CD14-positive monocyte (primary cell): ENCODE data around the gene ZNF761. TPM values are rescaled to one million over a fixed set of nuclear protein-coding genes. Genes with fewer than 3 reads are reported as not detected.

ENCODE experiments used
- DNase-seq, 3 donors: peaks; one replicate each; pipeline ENCODE4 v3.0.0-alpha.2; 2011 to 2022
- H2AFZ ChIP-seq: 2 replicates; pipeline ENCODE4 v1.6.0; 2012; ENCODE audit warnings: mild to moderate bottlenecking, low read depth, low read length, inconsistent platforms; ENCODE audit not compliant: insufficient read depth, poor library complexity, severe bottlenecking
- H3K27ac ChIP-seq, 2 donors: 1 replicate in 1 of 2; 2 replicates in 1 of 2; pipeline ENCODE4 v1.5.1; 2012 to 2013; ENCODE audit warnings: low read length in 2 of 2, control low read depth in 1 of 2, inconsistent platforms in 1 of 2, low read depth in 1 of 2, mild to moderate bottlenecking in 1 of 2
- H3K27me3 ChIP-seq, 2 donors: one replicate each; pipeline versions ENCODE4 v1.6.0 to v1.6.1; 2011 to 2013; ENCODE audit warnings: low read length in 2 of 2; ENCODE audit not compliant: control insufficient read depth in 2 of 2, insufficient read depth in 2 of 2
- H3K36me3 ChIP-seq, 2 donors: replicated peaks in 1 of 2; 1 replicate in 1 of 2; 2 replicates in 1 of 2; pipeline versions ENCODE4 v1.5.1 to v1.6.1; 2012 to 2013; ENCODE audit warnings: low read length in 2 of 2, control low read depth in 1 of 2, inconsistent platforms in 1 of 2, mild to moderate bottlenecking in 1 of 2; ENCODE audit not compliant: insufficient read depth in 2 of 2, control insufficient read depth in 1 of 2
- H3K4me1 ChIP-seq, 2 donors: 1 replicate in 1 of 2; 2 replicates in 1 of 2; pipeline versions ENCODE4 v1.5.1 to v1.6.1; 2012 to 2013; ENCODE audit warnings: low read length in 2 of 2, control low read depth in 1 of 2, inconsistent platforms in 1 of 2, mild to moderate bottlenecking in 1 of 2, moderate library complexity in 1 of 2; ENCODE audit not compliant: insufficient read depth in 2 of 2, control insufficient read depth in 1 of 2
- H3K4me2 ChIP-seq: replicated peaks from 2 replicates; pipeline ENCODE3; 2012; ENCODE audit warnings: low read length, moderate library complexity, mild to moderate bottlenecking; ENCODE audit not compliant: poor library complexity, severe bottlenecking; ENCODE audit errors: extremely low read depth
- H3K4me3 ChIP-seq, 3 experiments: fragments of 200-600 bp in 1 of 3; sonication (generic) in 1 of 3; replicated peaks in 1 of 3; 1 replicate in 2 of 3; 2 replicates in 1 of 3; pipeline ENCODE4 v1.5.1; 2011 to 2013; ENCODE audit warnings: low read length in 3 of 3, mild to moderate bottlenecking in 3 of 3, control low read depth in 2 of 3, low read depth in 2 of 3, inconsistent platforms in 1 of 3, moderate library complexity in 1 of 3
- H3K79me2 ChIP-seq: 2 replicates; pipeline ENCODE4 v1.6.0; 2012; ENCODE audit warnings: mild to moderate bottlenecking, control low read depth, inconsistent platforms, low read length, moderate library complexity; ENCODE audit not compliant: insufficient read depth
- H3K9ac ChIP-seq: 2 replicates; pipeline ENCODE4 v1.6.0; 2017; ENCODE audit warnings: low read length, mild to moderate bottlenecking; ENCODE audit not compliant: insufficient read depth, poor library complexity, severe bottlenecking
- H3K9me3 ChIP-seq, 2 donors: replicated peaks in 1 of 2; 1 replicate in 1 of 2; 2 replicates in 1 of 2; pipeline versions ENCODE4 v1.5.1 to v1.6.1; 2012 to 2013; ENCODE audit warnings: low read length in 2 of 2, control low read depth in 1 of 2; ENCODE audit not compliant: control insufficient read depth in 1 of 2, insufficient read depth in 1 of 2
- H4K20me1 ChIP-seq: 2 replicates; pipeline ENCODE4 v1.6.0; 2012; ENCODE audit warnings: mild to moderate bottlenecking, low read length, control low read depth, moderate library complexity; ENCODE audit not compliant: insufficient read depth
- H3K27ac Mint-ChIP-seq, 7 donors: one replicate each; pipeline ENCODE4 v1.8.0; 2020; ENCODE audit warnings: mild to moderate bottlenecking in 7 of 7, mixed read lengths in 7 of 7, moderate library complexity in 6 of 7, inconsistent platforms in 2 of 7
- H3K27me3 Mint-ChIP-seq, 3 donors: one replicate each; pipeline ENCODE4 v1.8.0; 2021 to 2022; ENCODE audit warnings: low read depth in 3 of 3, mild to moderate bottlenecking in 3 of 3, mixed read lengths in 3 of 3, moderate library complexity in 3 of 3, inconsistent platforms in 1 of 3
- H3K36me3 Mint-ChIP-seq, 2 donors: one replicate each; pipeline ENCODE4 v1.8.0; 2020; ENCODE audit warnings: mixed read lengths in 2 of 2, inconsistent platforms in 1 of 2, mild to moderate bottlenecking in 1 of 2
- H3K4me1 Mint-ChIP-seq: one replicate; pipeline ENCODE4 v1.8.0; 2020; ENCODE audit warnings: mild to moderate bottlenecking, mixed read lengths
- H3K4me3 Mint-ChIP-seq, 2 donors: one replicate each; pipeline ENCODE4 v1.8.0; 2020; ENCODE audit warnings: mild to moderate bottlenecking in 2 of 2, mixed read lengths in 2 of 2, moderate library complexity in 1 of 2
- H3K9me3 Mint-ChIP-seq, 7 donors: one replicate each; pipeline ENCODE4 v1.8.0; 2020 to 2022; ENCODE audit warnings: mixed read lengths in 7 of 7, mild to moderate bottlenecking in 6 of 7, moderate library complexity in 6 of 7, inconsistent platforms in 2 of 7
- CTCF ChIP-seq: fragments of 200-600 bp; IDR thresholded peaks from one replicate; pipeline ENCODE4 v1.8.0; 2022; ENCODE audit warnings: antibody characterized with exemption, mild to moderate bottlenecking
- WGBS: methylation state at CpG from one replicate; pipeline ENCODE4 v1.1.5; 2013; ENCODE audit warnings: missing lambda C conversion rate; ENCODE audit not compliant: insufficient coverage; 5-methylcytosine and 5-hydroxymethylcytosine counted together
- intact Hi-C, 2 donors: fragments of 100-400 bp; cut with micrococcal nuclease; formaldehyde crosslinking; loops; one replicate each; pipeline versions ENCODE4 v1.15.0 to v1.15.1; 2023
- polyA plus RNA-seq, 3 donors: library from polyadenylated mRNA; depleted of rRNA in 1 of 3; unstranded in 2 of 3; stranded (reverse) in 1 of 3; fragments of 300-500 nt in 2 of 3; fragments of >200 nt in 1 of 3; fragmentation: Illumina TruSeq in 2 of 3; gene quantifications; 1 replicate in 2 of 3; 2 replicates in 1 of 3; pipeline ENCODE4 v1.2.3, GENCODE V29; 2012 to 2021

The ZNF761 gene
- polyA plus RNA-seq, 3 donors: 3.4 to 6.1 (median 5.6) TPM

- Histone ChIP-seq H3K27ac (no peak overlapping the region), H3K9ac (no peak overlapping the region), H2AFZ (no peak overlapping the region), H3K4me1 (no peaks in the 10 kb centered on the region), H4K20me1 (no peaks in the 10 kb centered on the region), H3K4me3 (no peak overlapping the region), H3K36me3 (no peaks in the 10 kb centered on the region), H3K4me2 (no peak overlapping the region), H3K27me3 (no peaks in the 10 kb centered on the region), H3K79me2 (no peaks in the 10 kb centered on the region), H3K9me3 (peaks cover 75 to 86% of the 10 kb centered on the region in 2 donors)
- 97% methylated on average over 4 of the region's 5 CpGs for WGBS
- no peak for DNase-seq
- Mint-ChIP-seq H3K36me3 (peaks cover 0 to 6% of the 10 kb centered on the region in 2 donors), H3K4me1 (no peaks in the 10 kb centered on the region), H3K27ac (no peak overlapping the region), H3K4me3 (no peak overlapping the region), H3K9me3 (peaks cover 57 to 92% (median 89%) of the 10 kb centered on the region in 7 donors), H3K27me3 (peaks cover 0 to 4% (median 3%) of the 10 kb centered on the region in 3 donors)
- TF ChIP-seq CTCF: no peak
- intact Hi-C loops: no loop called here
Observed at GRCh38 chr19:53388904-53389303, 42.9 kb upstream of the ZNF761 start.

GRCh38 chr19:53389571-53389970, 42.2 kb upstream of the ZNF761 start:
- Mint-ChIP-seq H3K4me3 (no peak overlapping the region), H3K27ac (no peak overlapping the region), H3K27me3 (peaks cover 0 to 4% (median 3%) of the 10 kb centered on the region in 3 donors), H3K4me1 (peaks cover 4% of the 10 kb centered on the region), H3K36me3 (peaks cover 0 to 7% of the 10 kb centered on the region in 2 donors), H3K9me3 (peaks cover 56 to 91% (median 84%) of the 10 kb centered on the region in 7 donors)
- H3K4me2 ChIP-seq: no peak overlapping the region
- no peaks in the 10 kb centered on the region for H3K27me3 ChIP-seq
- peaks cover 3 to 4% of the 10 kb centered on the region in 2 donors for H3K4me1 ChIP-seq
- no peak for DNase-seq
- peaks cover 72 to 79% of the 10 kb centered on the region in 2 donors for H3K9me3 ChIP-seq
- intact Hi-C loops: no loop called here
- no peaks in the 10 kb centered on the region for H3K79me2 ChIP-seq
- H3K9ac ChIP-seq: no peak overlapping the region
- no peak overlapping the region for H2AFZ ChIP-seq
- TF ChIP-seq CTCF: no peak
- H3K4me3 ChIP-seq: peak overlapping the region in 1 of 3 experiments; percentile 20
- H3K27ac ChIP-seq: no peak overlapping the region
- H3K36me3 ChIP-seq: no peaks in the 10 kb centered on the region
- H4K20me1 ChIP-seq: no peaks in the 10 kb centered on the region
- WGBS: 93% methylated on average over 6 of the region's 8 CpGs
